ENCODE measurements around the gene PPHLN1. TPM values are rescaled to one million over a fixed set of nuclear protein-coding genes. Genes with fewer than 3 reads are reported as not detected.

PPHLN1 gene
- total RNA-seq, 2 donors from 2014 or later: 66.6 to 77.6 TPM

- Mint-ChIP-seq H3K27ac (no peak overlapping the region), H3K9me3 (no peaks in the 10 kb centered on the region), H3K4me1 (peaks cover 3% of the 10 kb centered on the region), H3K27me3 (ENCODE audit: insufficient read depth) (no peaks in the 10 kb centered on the region), H3K4me3 (no peak overlapping the region), H3K36me3 (ENCODE audit: low read depth) (peaks cover 19% of the 10 kb centered on the region)
- H3K4me3 ChIP-seq (ENCODE audit: low read length): no peak overlapping the region
- H3K9me3 ChIP-seq (ENCODE audit: control insufficient read depth, low read length): no peaks in the 10 kb centered on the region
- no peak overlapping the region for H3K27ac ChIP-seq (ENCODE audit: low read depth, low read length)
- H3K4me1 ChIP-seq (ENCODE audit: control insufficient read depth, insufficient read depth, low read length): peaks cover 4% of the 10 kb centered on the region
- DNase-seq: no peak
- no peaks in the 10 kb centered on the region for H3K27me3 ChIP-seq (ENCODE audit: control insufficient read depth, insufficient read depth, low read length, poor library complexity, severe bottlenecking)
- no peak overlapping the region for H3K9ac ChIP-seq (ENCODE audit: extremely low read depth, low read length, poor library complexity, severe bottlenecking)
- TF ChIP-seq CTCF (conservative IDR thresholded peaks at IDR 0.05): no peak
- H3K36me3 ChIP-seq (ENCODE audit: control insufficient read depth, insufficient read depth, low read length): peaks cover 33% of the 10 kb centered on the region
These were observed 5.2 kb upstream of the PPHLN1 start for GRCh38 chr12:42320796-42321195.

- Histone ChIP-seq H3K36me3 (ENCODE audit: control insufficient read depth, insufficient read depth, low read length) (peaks cover 28% of the 10 kb centered on the region), H3K27me3 (ENCODE audit: control insufficient read depth, insufficient read depth, low read length, poor library complexity, severe bottlenecking) (no peaks in the 10 kb centered on the region), H3K27ac (ENCODE audit: low read depth, low read length) (no peak overlapping the region), H3K9me3 (ENCODE audit: control insufficient read depth, low read length) (no peaks in the 10 kb centered on the region), H3K4me1 (ENCODE audit: control insufficient read depth, insufficient read depth, low read length) (peaks cover 4% of the 10 kb centered on the region), H3K4me3 (ENCODE audit: low read length) (no peak overlapping the region), H3K9ac (ENCODE audit: extremely low read depth, low read length, poor library complexity, severe bottlenecking) (no peak overlapping the region)
- Mint-ChIP-seq H3K4me3 (no peak overlapping the region), H3K36me3 (ENCODE audit: low read depth) (peaks cover 19% of the 10 kb centered on the region), H3K9me3 (no peaks in the 10 kb centered on the region), H3K27me3 (ENCODE audit: insufficient read depth) (no peaks in the 10 kb centered on the region), H3K4me1 (peaks cover 14% of the 10 kb centered on the region), H3K27ac (no peak overlapping the region)
- no peak for TF ChIP-seq CTCF (conservative IDR thresholded peaks at IDR 0.05)
- no peak for DNase-seq
These were observed 3.4 kb upstream of the PPHLN1 start for GRCh38 chr12:42322567-42322966.

GRCh38 chr12:42323856-42324255 lies 2.1 kb upstream of the PPHLN1 start:
- H3K27me3 Mint-ChIP-seq (ENCODE audit: insufficient read depth): no peaks in the 10 kb centered on the region
- no peak overlapping the region for H3K9ac ChIP-seq (ENCODE audit: extremely low read depth, low read length, poor library complexity, severe bottlenecking)
- no peak for DNase-seq
- H3K36me3 Mint-ChIP-seq (ENCODE audit: low read depth): peaks cover 19% of the 10 kb centered on the region
- H3K27ac ChIP-seq (ENCODE audit: low read depth, low read length): no peak overlapping the region
- no peaks in the 10 kb centered on the region for H3K9me3 Mint-ChIP-seq
- WGBS, 2 experiments (ENCODE audit: insufficient coverage in 1 of 2, insufficient read length in 1 of 2): 88 to 90% methylated on average over 5 to 6 of the region's 6 CpGs
- peaks cover 30% of the 10 kb centered on the region for H3K36me3 ChIP-seq (ENCODE audit: control insufficient read depth, insufficient read depth, low read length)
- H3K4me3 ChIP-seq (ENCODE audit: low read length): no peak overlapping the region
- H3K4me1 Mint-ChIP-seq: peaks cover 14% of the 10 kb centered on the region
- H3K27me3 ChIP-seq (ENCODE audit: control insufficient read depth, insufficient read depth, low read length, poor library complexity, severe bottlenecking): no peaks in the 10 kb centered on the region
- TF ChIP-seq CTCF (conservative IDR thresholded peaks at IDR 0.05): no peak
- H3K4me3 Mint-ChIP-seq: no peak overlapping the region
- H3K27ac Mint-ChIP-seq: no peak overlapping the region
- H3K4me1 ChIP-seq (ENCODE audit: control insufficient read depth, insufficient read depth, low read length): peaks cover 4% of the 10 kb centered on the region
- H3K9me3 ChIP-seq (ENCODE audit: control insufficient read depth, low read length): no peaks in the 10 kb centered on the region

All from endodermal cell (in vitro differentiated cells).